HG02973 (cell line): ENCODE measurements around the gene PCCA.
A peak's percentile ranks its signal among the peaks of the same experiment; 100 is the strongest.
"Not testable (repeated sequence)": the region's sequence is repeated elsewhere in the genome, so short reads cannot be mapped to it uniquely, and the experiment has no call there.

Source experiments
- ATAC-seq: cut with Tn5 transposase; IDR thresholded peaks from one replicate; pipeline ENCODE4 v1.9.1; 2021; ENCODE audit warnings: moderate library complexity; ENCODE audit not compliant: unreplicated experiment

The PCCA gene

DNA sequence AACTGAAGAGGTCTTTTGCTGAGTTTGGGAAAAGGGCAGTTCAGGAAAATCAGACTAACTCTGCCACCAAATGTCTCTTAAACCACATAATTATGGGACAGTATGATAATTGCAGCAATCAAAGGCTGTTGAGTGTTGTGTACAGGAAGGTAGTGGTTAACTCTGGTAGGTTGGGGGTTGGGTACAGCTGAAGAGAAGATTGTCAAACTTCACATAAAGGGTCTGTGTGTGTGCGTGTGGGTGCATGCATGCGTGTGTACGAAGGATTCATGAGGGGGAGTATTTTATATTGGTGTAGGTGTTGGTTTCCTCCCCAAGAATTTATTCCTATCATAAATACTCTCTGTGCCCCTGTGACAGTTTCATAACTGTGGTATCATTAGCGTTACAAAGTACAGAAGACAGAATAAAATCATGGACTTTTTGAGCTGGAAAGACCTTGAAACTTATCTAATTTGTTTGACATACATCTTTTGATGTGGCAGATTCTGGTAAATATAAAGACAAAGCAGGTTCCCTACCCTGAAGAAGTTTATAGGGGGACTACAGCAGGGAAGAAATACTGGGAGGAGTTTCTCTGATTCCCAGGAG, 94.1 kb downstream of the PCCA start:
- ATAC-seq, result no peak

DNA sequence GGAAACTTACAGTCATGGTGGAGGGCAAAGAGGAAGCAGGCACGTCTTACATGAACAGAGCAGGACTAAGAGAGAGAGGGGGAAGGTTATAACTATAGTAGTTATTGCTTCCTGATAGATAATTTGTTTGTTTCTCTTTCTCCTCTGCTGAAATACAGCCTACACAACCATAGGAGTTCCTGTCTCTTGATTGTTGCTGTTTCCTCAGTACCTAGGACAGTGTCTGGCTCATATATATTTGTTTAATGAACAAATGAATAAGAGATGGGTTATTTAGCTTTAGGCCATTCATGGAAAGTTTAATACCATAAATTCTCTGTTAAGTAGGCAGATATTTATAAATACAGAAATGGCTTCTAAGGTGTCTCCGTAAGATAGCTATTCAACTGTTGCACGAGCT, 95.2 kb downstream of the PCCA start:
- ATAC-seq, result no peak

DNA sequence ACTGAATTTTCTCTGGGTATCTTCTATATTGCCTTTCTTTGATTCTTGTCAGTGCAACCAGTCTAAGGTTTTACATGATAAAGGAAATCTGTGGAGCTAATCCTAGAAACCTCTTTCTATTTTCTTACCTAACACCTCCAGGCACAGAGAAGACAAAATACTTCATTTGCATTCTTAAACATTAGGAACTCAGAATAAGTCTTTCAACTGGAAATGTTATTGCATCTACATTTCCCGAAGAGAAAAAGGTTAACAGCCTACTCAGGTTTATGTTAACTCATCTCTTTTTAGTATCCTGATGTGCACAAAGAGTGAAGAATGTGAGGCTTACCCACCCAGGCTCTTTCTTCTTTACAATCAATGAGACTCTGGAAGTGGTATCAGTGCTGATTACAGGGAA, 106.7 kb downstream of the PCCA start:
- no peak for ATAC-seq

DNA sequence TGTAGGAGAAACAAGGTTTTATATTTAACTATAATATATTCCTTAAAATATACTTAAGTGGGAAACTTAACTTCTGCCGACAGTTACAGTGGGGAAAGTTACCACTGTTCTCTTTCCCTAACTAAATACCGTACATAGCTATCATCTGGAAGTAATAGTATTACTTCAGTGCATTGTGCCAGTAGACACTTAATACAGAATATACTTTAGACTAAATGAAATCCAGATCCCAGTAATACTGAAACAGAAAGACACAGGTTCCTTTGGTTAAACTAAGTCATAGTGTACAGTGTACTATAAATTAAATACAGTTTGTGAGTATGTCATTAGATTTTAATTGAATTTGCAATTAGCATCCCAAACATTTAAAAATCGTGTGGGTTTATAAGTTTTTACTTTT, 107.5 kb downstream of the PCCA start:
- ATAC-seq, result no peak

DNA sequence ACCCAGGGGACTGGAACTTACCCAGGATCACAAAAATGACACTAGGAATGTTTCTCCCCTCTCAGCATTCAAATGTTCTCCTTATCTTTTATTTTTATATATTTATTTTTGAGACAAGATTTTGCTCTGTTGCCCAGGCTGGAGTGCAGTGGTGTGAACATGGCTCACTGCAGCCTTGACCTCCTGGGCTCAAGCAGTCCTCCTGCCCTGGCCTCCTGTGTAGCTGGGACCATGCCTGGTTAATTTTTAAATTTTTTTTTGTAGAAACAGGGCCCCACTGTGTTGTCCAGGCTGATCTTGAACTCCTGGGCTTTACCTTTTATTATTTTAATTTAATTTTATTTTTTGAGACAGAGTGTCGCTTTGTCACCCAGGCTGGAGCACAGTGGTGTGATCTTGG, 108.2 kb downstream of the PCCA start:
- no peak for ATAC-seq

DNA sequence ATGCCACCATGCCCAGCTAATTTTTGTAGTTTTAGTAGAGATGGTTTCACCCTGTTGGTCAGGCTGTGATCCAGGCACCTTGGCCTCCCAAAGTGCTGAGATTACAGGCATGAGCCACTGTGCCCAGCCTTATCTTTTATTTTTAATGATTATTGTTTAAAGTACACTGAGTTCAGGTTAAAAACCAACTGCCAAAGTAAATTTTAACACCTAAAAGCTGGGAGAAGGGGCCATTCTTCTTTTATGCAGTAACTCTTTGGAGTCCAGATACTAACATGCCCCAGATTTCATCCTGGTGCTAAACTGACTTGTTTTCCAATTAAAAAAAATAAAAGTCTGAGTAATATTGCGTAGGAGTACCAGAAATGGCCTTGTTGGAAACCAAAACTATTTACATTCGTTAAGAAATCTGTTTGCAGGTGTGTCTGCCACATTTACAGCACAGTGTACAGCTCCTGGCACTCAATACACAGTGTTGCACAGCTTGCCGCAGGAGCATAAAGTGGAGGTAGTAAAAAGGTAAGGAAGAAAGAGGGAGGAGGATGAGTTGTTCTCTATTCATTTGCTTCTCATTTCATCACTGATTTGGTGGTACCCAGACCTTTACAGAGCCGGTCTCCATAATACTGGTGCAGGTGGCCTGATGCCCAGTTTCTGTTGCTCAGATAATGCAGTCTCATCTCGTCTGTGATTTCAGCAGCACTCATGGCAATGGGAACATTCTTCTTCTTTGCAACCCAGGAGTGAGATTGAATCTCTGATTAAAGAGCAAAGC, 108.9 kb downstream of the PCCA start:
- ATAC-seq, result no peak

DNA sequence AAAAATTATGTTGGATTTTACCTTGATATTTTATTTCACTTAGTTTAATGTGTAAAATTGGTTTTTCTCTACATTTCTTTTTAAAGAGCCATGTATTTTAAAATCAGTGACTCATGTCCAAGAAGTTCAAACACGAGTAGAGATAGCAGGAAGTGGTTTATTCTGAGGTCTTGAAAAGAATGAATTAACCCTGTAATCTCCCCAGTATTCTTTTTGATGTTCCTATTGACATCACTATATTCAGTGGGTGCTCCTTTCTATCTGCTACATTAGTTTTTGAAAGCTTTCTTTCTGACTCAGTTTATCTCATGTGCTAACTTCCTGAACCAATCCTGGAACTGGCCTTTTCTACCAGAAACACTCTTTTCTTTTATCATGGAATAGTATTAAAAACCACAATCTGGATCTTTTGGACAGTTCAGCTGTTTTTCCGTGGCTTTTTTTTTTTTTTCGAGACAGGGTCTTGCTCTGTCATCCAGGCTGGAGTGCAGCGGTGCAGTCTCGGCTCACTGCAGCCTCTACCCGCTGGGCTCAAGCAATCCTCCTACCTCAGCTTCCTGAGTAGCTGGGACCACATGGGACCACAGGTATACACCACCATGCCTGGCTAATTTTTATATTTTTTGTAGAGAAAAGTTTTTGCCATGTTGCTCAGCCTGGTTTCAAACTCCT, 114.9 kb downstream of the PCCA start:
- ATAC-seq, result peak; percentile 62

DNA sequence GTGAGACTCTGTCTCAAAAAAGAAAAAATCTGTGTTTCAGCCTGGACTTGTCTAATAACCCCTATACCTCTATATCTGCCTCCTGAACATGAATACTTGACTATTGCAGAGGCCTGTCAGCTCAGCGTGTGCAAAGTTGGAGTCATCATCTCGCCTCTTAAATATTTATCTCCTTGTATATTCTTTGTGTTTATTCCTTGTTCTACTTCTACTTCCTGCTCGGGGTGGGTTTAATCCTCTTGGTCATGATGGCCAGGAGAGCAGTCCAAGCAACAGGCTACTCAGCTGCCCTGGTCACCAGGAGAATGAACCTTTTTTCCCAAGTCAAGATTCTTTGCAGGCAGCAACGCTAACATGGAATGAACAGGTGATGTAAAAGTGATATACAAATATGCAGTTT, 119.1 kb downstream of the PCCA start:
- no peak for ATAC-seq

DNA sequence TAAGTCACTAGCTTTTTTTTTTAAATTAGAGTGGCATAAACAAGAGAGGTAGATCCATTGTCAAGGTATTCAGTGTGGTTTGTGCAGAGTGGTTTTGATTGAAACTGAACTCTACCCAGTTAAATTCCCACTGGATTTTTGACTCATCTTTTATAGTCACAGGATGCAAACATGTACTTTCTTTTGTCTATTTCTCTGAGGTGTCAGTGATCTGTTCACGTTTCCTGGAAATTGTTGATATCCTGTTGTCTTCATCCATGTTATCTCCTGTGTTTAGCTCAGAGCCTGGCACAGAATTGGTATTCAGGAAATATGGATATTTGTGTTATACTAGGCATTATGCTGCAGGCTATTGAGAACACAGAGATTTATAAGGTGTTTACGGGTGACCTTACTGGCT, 119.7 kb downstream of the PCCA start:
- no peak for ATAC-seq

DNA sequence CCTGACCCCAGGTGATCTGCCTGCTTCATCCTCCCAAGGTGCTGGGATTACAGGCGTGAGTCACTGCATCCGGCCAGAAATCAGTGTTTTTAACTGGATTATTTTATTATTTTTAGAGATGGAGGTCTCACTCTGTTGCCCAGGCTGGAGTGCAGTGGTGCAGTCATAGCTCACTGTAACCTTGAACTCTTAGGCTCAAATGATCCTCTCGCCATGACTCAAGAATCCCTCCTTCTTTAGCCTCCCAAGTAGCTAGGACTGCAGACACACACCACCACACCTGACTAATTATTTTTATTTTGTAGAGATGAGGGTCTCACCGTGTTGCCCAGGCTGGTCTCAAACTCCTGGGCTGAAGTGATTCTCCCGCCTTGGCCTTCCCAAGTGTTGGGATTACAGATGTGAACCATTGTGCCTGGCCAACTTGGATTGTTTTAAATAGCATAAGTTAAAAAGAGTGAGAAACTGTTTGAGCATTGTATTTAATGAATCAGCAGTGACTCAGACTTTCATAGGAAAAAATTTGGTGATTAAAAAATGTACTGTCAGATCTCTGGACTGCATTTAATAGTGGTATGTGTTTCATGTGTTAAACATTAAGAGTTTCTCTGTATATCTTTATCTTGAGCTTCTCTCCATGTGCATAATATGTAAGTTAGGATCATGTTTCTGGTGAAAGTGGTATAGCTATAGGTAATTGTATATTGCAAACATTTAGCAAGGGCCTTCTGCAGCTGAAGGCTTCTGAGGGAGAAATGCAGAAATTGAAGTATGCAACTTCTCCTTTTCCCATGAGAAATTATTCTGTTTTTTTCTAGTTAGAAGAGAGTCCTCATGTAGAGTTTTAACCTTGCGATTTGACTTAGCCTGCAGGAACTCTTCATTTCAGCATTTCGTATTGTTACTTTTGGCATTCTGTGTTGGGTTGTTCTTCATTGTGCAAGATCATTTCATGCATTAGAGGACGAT, 121.2 kb downstream of the PCCA start:
- ATAC-seq, result no peak

DNA sequence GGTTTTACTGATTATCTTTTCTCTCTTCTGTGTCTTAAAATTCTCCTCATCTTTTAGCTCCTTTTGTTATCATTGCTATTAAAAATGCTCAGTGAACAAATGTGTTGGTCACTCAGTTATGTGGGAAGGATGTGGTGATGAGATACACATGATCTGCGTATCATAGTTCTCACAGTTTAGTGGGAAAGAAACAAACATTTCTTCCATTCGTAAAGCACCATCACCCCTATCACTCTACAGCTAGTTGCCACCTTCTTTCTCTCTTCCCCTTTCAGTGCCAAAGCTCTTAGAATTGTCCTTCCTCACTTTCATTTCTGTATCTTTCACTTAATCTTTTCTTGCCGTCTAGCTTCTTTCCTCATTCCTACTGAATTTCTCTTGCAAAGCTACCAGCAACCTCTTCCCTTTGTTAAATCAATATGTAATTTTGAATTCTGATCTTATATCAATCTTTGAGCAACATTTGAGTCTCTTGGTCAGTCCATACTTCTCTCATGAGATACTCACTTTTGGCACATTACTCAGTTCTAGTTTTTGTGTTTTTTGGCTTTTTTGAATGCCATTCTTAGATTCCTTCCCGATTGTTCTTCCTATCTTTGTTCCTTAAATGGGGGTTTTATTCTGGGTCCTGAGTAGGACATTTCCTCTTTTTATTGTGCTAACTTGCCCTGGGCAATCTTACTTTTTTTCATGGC, 122.3 kb downstream of the PCCA start:
- no peak for ATAC-seq

DNA sequence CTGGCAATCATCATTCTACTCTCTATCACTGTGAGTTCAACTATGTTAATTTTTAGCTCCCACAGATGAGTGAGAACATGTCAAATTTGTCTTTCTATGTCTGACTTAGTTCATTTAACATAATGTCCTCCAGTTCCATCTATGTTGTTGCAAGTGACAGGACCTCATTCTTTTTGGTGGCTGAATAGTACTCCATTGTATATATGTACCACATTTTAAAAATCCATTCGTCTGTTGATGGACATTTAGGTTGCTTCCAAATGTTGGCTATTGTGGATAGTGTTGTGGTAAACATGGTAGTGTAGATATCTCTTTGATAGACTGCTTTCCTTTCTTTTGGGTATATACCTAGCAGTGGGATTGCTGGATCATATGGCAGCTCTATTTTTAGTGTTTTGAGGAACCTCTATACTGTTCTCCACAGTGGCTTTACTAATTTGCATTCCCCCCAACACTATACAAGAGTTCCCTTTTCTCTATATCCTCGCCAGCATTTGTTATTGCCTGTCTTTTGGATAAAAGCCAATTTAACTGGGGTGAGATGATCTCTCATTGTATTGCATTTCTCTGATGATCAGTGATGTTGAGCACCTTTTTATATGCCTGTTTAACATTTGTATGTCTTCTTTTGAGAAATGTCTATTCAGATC, 124.1 kb downstream of the PCCA start:
- no peak for ATAC-seq

DNA sequence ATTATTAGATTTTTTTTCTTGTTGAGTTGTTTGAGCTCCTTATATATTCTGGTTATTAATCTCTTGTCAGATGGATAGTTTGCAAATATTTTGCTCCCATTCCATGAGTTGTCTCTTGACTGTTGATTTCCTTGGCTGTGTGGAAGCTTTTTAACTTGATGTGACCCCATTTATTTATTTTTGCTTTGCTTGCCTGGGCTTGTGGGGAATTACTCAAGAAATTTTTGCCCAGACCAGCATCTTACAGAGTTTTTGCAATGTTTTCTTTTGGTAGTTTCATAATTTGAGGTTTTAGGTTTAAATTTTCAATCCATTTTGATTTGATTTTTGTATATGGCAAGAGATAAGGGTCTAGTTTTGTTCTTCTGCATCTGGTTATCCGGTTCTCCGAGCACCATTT, 124.7 kb downstream of the PCCA start:
- no peak for ATAC-seq

DNA sequence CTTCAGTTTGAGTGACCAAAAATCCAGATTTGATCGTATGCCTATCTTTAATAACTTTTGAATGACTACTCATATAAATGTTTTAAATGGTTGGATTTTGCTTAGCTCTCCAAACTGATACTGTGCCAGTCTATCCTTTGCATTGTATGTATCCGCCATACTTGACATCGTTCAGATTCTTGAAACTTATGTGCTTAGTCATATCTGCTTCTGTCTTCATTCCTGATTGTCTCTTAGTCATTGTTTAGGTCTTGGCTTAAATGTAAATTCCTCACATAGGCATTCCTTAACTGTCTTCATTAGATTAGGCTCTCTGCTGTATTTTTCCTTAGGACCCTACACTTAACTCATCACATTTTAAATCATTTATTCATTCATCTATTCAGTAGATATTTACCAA, 126.0 kb downstream of the PCCA start:
- no peak for ATAC-seq

DNA sequence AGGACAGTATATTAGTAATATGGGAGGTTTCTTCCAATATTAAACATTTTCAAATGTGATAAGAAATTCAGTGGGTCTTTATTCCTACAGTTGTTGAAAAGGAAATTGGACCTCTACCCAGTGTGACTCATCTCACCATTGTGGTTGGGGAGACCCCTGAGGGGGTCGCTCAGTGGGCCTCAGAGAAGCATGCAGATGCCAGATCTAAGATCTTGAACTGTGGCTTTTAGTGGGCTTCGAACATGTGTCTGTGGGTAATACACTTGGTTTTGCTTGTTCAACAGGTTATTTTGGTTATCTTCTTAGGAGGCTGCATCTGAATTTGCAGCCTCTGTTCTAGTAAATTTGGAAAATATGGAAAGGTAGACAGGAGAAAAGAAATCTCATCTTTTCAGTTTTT, 132.3 kb downstream of the PCCA start:
- ATAC-seq, result no peak

DNA sequence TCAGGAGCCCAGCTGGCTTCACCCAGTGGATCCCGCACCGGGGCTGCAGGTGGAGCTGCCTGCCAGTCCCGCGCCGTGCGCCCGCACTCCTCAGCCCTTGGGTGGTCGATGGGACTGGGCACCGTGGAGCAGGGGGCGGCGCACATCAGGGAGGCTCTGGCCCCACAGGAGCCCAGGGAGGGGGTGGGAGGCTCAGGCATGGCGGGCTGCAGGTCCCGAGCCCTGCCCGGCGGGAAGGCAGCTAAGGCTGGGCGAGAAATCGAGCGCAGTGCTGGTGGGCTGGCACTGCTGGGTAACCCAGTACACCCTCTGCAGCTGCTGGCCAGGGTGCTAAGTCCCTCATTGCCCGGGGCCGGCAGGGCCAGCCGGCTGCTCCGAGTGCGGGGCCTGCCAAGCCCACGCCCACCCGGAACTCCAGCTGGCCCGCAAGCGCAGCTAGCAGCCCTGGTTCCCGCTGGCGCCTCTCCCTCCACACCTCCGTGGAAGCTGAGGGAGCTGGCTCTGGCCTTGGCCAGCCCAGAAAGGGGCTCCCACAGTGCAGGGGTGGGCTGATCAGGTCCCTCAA, 135.2 kb downstream of the PCCA start:
- not testable (repeated sequence) for ATAC-seq

DNA sequence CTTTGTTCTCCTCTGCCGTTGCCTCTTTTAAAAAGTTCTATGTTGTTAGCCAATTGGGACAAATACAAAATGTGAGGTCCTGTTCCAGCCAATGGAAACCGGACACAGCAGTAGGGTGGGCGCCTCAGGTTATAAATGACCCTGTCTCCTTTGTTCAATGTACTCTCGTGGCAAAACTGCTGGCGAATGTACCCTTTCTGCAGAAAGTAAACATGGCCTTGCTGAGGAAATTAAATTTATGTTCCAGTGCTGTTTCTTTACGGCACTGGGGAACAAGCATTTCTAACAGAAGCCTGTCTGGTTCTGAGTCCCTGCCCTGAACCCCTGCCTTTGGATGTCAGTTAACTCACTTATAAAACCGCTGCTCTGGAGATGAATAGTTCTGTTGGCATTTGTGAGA, 140.7 kb downstream of the PCCA start:
- ATAC-seq, result no peak

DNA sequence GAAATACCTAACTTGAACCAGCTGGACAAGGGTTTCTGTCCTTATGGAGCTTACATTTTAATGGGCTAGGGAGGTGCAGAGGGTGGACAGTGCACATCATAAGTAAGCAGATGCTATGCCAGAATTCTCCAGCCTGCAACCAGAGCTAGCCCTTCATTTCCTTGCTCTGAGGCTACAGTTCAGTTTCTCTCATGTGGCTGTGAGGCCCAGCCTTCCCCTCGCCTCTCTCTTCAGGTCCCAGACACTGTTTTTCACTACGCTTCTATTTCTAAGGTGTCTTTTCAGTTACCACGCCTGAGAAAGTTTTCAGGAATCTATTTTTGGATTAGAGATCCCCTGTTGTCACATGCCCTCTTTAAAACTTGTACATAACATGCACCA, 141.9 kb downstream of the PCCA start:
- no peak for ATAC-seq

DNA sequence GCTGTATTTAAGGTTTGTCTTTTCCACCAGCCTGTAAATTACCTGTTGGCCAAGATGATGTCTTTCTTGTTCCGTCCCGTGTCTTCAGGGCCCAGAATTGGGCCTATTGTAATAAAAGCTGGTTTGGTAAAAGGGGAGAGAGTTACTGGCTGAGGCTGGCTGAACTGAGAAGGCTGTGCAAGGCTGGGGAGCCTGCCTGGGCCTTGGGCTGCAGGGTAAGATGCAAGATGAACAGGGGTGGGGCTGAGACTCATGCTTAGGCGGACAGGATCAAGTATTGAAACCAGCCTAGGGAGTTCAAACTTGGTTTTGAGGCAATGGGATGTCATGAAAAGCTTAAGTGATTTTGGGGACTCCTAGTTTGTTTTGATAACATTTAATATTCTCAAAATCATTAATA, 142.3 kb downstream of the PCCA start:
- no peak for ATAC-seq

DNA sequence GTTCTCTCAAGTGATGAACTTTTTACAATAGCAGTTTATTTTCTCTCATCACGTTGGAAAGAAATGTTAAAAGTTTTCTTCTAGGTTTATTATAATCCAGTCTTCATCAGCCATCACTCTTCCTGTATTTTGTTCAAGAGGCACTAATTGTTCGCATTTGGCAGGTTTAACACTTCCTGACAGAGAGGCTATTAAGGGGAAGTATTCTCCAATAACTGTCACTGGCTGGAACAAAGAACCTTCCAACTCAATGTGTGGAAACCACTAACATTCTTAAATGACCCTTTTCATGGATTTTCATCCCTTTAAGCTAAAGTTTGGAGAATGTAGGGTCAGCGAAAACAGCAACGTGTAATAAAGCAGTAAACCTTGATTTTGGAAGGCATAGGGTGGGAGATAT, 145.1 kb downstream of the PCCA start:
- ATAC-seq, result no peak
